ENCODE measurements around the gene PPFIA4.

Gene PPFIA4

GRCh38 chr1:203041351-203041932 is 15.2 kb downstream of the PPFIA4 start:
- no peak for DNase-seq

DNA sequence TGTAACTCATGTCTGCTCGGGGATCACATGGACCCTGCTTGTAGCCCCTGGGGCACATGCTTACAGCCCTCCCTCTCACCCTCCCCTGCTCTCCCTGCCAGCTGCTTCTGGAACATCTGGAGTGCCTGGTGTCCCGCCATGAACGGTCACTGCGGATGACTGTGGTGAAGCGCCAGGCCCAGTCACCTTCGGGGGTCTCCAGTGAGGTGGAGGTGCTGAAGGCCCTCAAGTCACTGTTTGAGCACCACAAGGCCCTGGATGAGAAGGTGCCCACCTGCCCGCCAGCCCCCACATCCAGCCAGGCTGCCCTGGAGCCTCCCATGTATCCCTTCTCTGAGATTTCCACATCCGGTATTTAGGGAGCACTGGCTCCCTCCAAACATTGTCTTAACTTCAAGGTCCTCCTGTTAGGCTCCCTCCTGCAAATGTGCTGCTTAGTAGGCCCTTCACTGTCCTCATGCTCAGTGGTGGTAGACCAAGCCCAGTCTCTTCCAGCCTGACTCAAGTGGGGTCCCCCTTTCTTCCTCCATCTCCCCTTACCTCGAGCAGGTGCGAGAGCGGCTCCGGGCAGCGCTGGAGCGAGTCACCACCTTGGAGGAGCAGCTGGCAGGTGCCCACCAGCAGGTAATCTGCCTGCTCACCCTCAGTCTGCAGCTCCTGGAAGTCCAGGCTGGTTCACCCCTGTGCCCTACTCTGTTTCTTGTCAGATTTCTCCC is 17.7 kb downstream of the PPFIA4 start:
- no peak for DNase-seq

- DNase-seq = no peak
These were observed 18.4 kb downstream of the PPFIA4 start for GRCh38 chr1:203044546-203045250.

GRCh38 chr1:203045336-203045735 is 19.0 kb downstream of the PPFIA4 start:
- no peak for DNase-seq

GRCh38 chr1:203045821-203046594 is 19.7 kb downstream of the PPFIA4 start:
- no peak for DNase-seq

DNA sequence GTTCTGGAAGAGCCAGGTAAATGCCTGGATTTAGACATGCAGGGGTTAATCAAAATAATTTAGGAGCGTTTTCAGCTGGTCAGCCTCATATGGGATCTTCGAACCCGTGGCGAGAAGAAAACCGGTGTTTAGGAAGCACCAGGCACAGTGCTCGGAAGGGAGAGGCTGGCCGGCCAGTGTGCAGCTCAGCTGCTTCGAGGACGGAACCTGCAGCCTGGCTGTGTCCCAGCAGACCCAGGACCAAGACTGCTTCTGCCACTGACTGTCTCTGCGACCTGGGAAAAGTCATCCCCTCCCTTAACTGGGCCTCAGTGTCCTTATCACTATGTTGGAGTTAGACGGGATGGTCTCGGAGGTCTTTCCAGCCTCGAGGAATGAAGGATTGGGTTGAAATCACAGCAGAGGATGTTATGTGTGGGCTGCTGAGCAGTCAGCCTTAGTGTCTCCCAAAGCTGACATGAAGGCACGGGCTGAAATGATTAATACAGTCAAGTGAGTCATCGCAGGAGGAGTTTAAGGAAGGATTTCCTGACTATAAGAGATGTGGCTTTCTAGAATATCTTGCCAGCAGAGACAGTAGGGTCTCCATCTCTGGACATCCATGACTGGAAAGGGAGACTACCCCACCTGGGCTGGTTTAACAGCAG is 20.8 kb downstream of the PPFIA4 start:
- no peak for DNase-seq

DNA sequence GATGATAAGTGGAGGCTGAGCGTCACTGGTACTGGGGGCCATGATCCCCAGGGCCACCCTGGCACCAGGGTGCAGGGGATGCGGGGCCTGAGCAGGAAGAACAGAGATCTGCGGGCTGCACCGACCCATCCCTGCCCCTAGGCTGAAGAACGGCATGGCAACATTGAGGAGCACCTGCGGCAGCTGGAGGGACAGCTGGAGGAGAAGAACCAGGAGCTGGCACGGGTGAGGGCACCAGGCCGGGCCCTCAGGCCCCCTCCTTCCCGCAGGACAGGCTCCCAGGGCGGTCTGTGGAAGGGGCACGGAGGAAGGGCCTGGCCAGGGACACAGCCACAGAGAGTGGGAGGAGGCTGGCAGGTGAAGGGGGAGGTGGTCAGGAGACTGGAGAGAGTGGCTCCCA is 21.8 kb downstream of the PPFIA4 start:
- no peak for DNase-seq

- DNase-seq = no peak
These were observed 22.3 kb downstream of the PPFIA4 start for GRCh38 chr1:203048555-203049051.

- no peak for DNase-seq
These were observed 22.8 kb downstream of the PPFIA4 start for GRCh38 chr1:203049077-203049476.

GRCh38 chr1:203049576-203050180 is 23.4 kb downstream of the PPFIA4 start:
- no peak for DNase-seq

DNA sequence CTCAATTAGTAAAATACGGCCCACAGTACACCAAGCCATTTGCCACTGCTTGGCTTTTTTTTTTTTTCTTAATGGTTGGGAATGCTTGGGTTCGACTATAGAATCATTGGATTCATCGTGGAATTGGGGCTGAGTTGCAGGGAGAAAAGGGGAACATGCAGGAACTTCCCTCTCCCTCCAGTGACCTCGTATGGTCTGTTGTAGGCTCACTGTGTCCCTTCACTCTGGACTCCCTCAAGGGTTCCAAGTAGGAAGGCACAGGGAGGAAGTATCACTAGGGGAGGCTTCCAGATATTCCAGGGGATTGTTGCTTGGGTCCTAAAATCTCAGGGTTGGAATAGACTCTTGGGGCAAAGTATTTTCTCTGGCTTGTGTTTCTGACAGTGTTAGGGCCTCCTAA is 24.5 kb downstream of the PPFIA4 start:
- DNase-seq = no peak

- no peak for DNase-seq
These were observed 25.6 kb downstream of the PPFIA4 start for GRCh38 chr1:203051841-203052324.

DNA sequence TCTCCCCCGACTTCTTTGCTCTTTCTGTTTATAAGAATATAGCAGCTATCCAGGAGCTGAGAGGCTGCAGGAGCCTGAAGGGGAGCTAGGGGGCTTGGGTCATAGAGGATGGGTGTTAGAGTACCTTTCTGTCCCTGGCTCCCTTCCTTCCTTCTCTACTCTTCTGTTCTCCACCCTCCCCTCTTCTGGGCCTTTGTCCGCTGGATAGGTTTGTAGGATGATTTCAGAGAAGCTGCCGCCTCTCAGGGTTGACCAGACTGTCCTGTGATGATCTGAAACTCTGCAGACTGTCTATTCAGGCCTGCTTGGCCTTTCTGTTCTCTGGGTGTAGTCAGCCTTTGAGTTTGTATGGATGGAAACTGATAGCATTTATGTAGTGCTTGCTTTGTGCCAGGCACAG is 26.3 kb downstream of the PPFIA4 start:
- no peak for DNase-seq

- DNase-seq = no peak
These were observed 27.9 kb downstream of the PPFIA4 start for GRCh38 chr1:203054184-203054583.

GRCh38 chr1:203054642-203055041 is 28.4 kb downstream of the PPFIA4 start:
- DNase-seq = no peak

DNA sequence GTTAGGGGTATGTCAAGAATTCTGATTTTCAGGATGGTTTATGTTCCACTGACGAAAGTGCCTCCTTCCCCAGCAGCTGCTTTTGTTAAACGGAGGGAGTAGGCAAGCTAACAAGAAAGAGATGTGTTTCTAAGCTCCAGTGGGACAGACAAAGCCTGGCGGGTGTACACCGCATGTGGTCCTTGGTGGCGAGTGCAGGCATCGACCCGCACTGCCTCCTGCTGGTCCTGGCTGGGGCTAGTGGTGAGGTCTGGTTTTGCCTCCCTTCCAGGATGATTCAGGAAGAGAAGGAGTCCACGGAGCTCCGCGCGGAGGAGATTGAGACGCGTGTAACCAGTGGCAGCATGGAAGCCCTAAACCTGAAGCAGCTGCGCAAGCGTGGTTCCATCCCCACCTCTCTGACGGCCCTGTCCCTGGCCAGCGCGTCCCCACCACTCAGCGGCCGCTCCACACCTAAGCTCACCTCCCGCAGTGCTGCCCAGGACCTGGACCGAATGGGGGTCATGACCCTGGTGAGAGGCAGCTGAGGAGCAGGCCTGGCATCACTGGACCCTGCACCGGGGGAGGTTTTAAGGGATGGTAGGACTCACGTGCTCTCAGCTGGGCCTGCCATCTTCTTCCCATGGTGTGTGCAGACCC is 29.0 kb downstream of the PPFIA4 start:
- DNase-seq = no peak

DNA sequence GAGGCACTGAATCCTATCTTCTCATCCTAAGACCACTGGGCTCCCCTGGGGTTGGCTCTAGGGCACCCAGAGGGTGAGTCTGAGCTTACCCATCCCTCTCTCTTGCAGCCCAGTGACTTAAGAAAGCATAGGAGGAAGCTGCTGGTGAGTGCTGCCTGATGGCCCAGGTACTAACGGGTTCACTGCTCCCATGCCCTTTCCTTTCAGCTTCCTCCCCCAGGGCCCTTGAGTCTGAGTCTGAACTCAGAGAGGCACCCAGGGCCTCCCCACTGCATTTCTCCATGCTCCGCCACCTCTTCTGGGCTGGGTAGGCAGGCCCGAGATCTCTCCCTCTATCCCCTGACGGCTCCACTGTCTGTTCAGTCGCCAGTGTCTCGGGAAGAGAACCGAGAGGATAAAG is 29.7 kb downstream of the PPFIA4 start:
- DNase-seq = no peak

- no peak for DNase-seq
These were observed 30.2 kb downstream of the PPFIA4 start for GRCh38 chr1:203056516-203056915.

- DNase-seq = no peak
These were observed 31.8 kb downstream of the PPFIA4 start for GRCh38 chr1:203057911-203058675.

GRCh38 chr1:203058676-203058935 is 32.3 kb downstream of the PPFIA4 start:
- no peak for DNase-seq

DNA sequence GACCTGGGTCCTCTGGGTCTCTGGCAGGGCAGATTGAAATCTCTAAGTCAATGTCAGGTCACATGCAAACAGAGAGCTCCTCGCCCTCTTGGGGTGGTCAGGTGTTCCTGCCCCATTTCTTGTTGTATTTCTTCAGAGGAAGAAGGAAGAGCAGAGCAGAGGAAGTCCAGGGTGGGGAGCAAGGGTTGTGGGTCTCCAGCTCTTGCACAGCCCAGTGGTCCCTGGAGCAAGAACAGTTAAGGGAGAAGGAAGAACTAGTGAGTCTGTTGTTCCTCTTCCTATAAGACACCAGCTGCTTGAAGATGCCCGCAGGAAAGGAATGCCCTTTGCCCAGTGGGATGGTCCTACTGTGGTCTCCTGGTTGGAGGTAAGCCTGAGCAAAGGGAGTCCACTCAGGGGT is 33.2 kb downstream of the PPFIA4 start:
- DNase-seq = no peak

Data from CD4-positive, alpha-beta T cell treated with Interleukin-17A for 1 hour (primary cell).